Type B pancreatic cell (in vitro differentiated cells): ENCODE data around the gene HCFC1R1. TPM values are rescaled to one million over a fixed set of nuclear protein-coding genes. Genes with fewer than 3 reads are reported as not detected.
A peak's percentile ranks its signal among the peaks of the same experiment; 100 is the strongest.

Experiments used
- DNase-seq: peaks from one replicate; pipeline ENCODE4 v3.0.0; 2021; ENCODE audit warnings: mixed read lengths; ENCODE audit not compliant: unreplicated experiment; ENCODE audit errors: extremely low spot score
- H3K27ac Mint-ChIP-seq: 2 replicates; pipeline ENCODE4 v1.8.0; 2021; ENCODE audit warnings: mild to moderate bottlenecking, mixed read lengths
- H3K27me3 Mint-ChIP-seq: 2 replicates; pipeline ENCODE4 v1.8.0; 2021; ENCODE audit warnings: mixed read lengths
- H3K36me3 Mint-ChIP-seq: 2 replicates; pipeline ENCODE4 v1.8.0; 2021; ENCODE audit warnings: mixed read lengths
- H3K4me1 Mint-ChIP-seq: one replicate; pipeline ENCODE4 v1.8.0; 2021; ENCODE audit warnings: mixed read lengths; ENCODE audit not compliant: unreplicated experiment
- H3K4me3 Mint-ChIP-seq: 2 replicates; pipeline ENCODE4 v1.8.0; 2021; ENCODE audit warnings: mild to moderate bottlenecking, mixed read lengths
- H3K9me3 Mint-ChIP-seq: 2 replicates; pipeline ENCODE4 v1.8.0; 2021; ENCODE audit warnings: mixed read lengths
- CTCF ChIP-seq: fragments of 200-600 bp; sonication (generic); conservative IDR thresholded peaks from 2 replicates; pipeline ENCODE4 v1.5.0; 2021; ENCODE audit warnings: antibody characterized with exemption, mild to moderate bottlenecking
- total RNA-seq: library from RNA; stranded (reverse); gene quantifications from 2 replicates; pipeline ENCODE4 v1.2.1, GENCODE V29; 2021; ENCODE audit warnings: low replicate concordance

The HCFC1R1 gene
- total RNA-seq, 1 donor from 2014 or later, result 34.8 TPM

GRCh38 chr16:3030222-3031212 is 6.8 kb upstream of the HCFC1R1 start:
- TF ChIP-seq CTCF, result no peak
- H3K36me3 Mint-ChIP-seq, result peaks cover 4% of the 10 kb centered on the region
- no peaks in the 10 kb centered on the region for H3K9me3 Mint-ChIP-seq
- H3K4me1 Mint-ChIP-seq, result peaks cover 12% of the 10 kb centered on the region
- H3K27me3 Mint-ChIP-seq, result peaks cover 41% of the 10 kb centered on the region
- H3K27ac Mint-ChIP-seq, result peak overlapping the region; percentile 76
- DNase-seq, result no peak
- H3K4me3 Mint-ChIP-seq, result peak overlapping the region; percentile 49

- H3K9me3 Mint-ChIP-seq, result no peaks in the 10 kb centered on the region
- peaks cover 32% of the 10 kb centered on the region for H3K27me3 Mint-ChIP-seq
- peaks cover 12% of the 10 kb centered on the region for H3K4me1 Mint-ChIP-seq
- peak overlapping the region; percentile 76 for H3K27ac Mint-ChIP-seq
- no peak for DNase-seq
- H3K4me3 Mint-ChIP-seq, result peak overlapping the region; percentile 49
- H3K36me3 Mint-ChIP-seq, result peaks cover 4% of the 10 kb centered on the region
- TF ChIP-seq CTCF, result no peak
These were observed 5.9 kb upstream of the HCFC1R1 start for GRCh38 chr16:3029491-3030221.

- Mint-ChIP-seq H3K36me3 (peaks cover 9% of the 10 kb centered on the region), H3K4me3 (no peak overlapping the region)
These were observed 5.1 kb upstream of the HCFC1R1 start for GRCh38 chr16:3028716-3029319.

GRCh38 chr16:3027983-3028715 is 4.4 kb upstream of the HCFC1R1 start:
- H3K27me3 Mint-ChIP-seq, result peaks cover 22% of the 10 kb centered on the region
- DNase-seq, result peak; percentile 94
- no peaks in the 10 kb centered on the region for H3K9me3 Mint-ChIP-seq
- H3K4me1 Mint-ChIP-seq, result peaks cover 24% of the 10 kb centered on the region
- peak overlapping the region; percentile 21 for H3K27ac Mint-ChIP-seq
- H3K36me3 Mint-ChIP-seq, result peaks cover 9% of the 10 kb centered on the region
- peak; percentile 92 for TF ChIP-seq CTCF
- no peak overlapping the region for H3K4me3 Mint-ChIP-seq

More at GRCh38 chr16:3028716-3029319, 5.1 kb upstream of the HCFC1R1 start:
- no peak for TF ChIP-seq CTCF
- Mint-ChIP-seq H3K4me1 (peaks cover 18% of the 10 kb centered on the region), H3K9me3 (no peaks in the 10 kb centered on the region), H3K27ac (peak overlapping the region; percentile 23), H3K27me3 (peaks cover 28% of the 10 kb centered on the region)
- DNase-seq, result no peak

GRCh38 chr16:3027489-3027795 is 3.7 kb upstream of the HCFC1R1 start:
- H3K27ac Mint-ChIP-seq, result peak overlapping the region; percentile 21
- no peak for DNase-seq
- no peak overlapping the region for H3K4me3 Mint-ChIP-seq
- peaks cover 9% of the 10 kb centered on the region for H3K36me3 Mint-ChIP-seq
- TF ChIP-seq CTCF, result no peak
- peaks cover 27% of the 10 kb centered on the region for H3K4me1 Mint-ChIP-seq
- H3K27me3 Mint-ChIP-seq, result peaks cover 15% of the 10 kb centered on the region
- no peaks in the 10 kb centered on the region for H3K9me3 Mint-ChIP-seq
